GM12878 (cell line): ENCODE measurements around the gene RACGAP1. TPM values are rescaled to one million over a fixed set of nuclear protein-coding genes. Genes with fewer than 3 reads are reported as not detected.

ENCODE experiments used
- ATAC-seq: fragments of 200-7000 bp; cut with Tn5 transposase; 3 replicates; pipeline ENCODE4 v1.9.1; 2020; ENCODE audit warnings: mild to moderate bottlenecking, moderate library complexity
- BruUV-seq: library from RNA; stranded (reverse); fragments of 400-500 nt; replicated peaks from 2 replicates; lab custom pipeline; 2021; lab: Mats Ljungman, UMichigan
- CTCF ChIA-PET: fragments of 300-600 bp; sonication (Branson Sonifier 250); formaldehyde crosslinking; extraction: SDS; loops from one replicate; lab custom pipeline; 2021; ENCODE audit warnings: inconsistent platforms; lab: Yijun Ruan, JAX
- POLR2A ChIA-PET: fragments of 350-600 bp; formaldehyde crosslinking; extraction: SDS; loops from one replicate; lab custom pipeline; 2021; ENCODE audit warnings: inconsistent platforms; lab: Charles Lee
- RAD21 ChIA-PET: fragments of 300-600 bp; sonication (Branson Sonifier 250); formaldehyde crosslinking; loops from one replicate; lab custom pipeline; 2023; ENCODE audit warnings: antibody characterized with exemption; ENCODE audit not compliant: unreplicated experiment; lab: Charles Lee
- SMC1A ChIA-PET: fragments of 300-600 bp; sonication (Branson Sonifier 250); formaldehyde crosslinking; loops from one replicate; lab custom pipeline; 2023; ENCODE audit not compliant: unreplicated experiment, uncharacterized antibody; lab: Charles Lee
- DNase-seq: peaks from one replicate; pipeline ENCODE4 v3.0.0-alpha.2; 2011; ENCODE audit warnings: low read depth, low spot score
- FAIRE-seq: peaks from 3 replicates; lab custom pipeline; 2011; peaks lifted over from hg19 to GRCh38; lab: Jason Lieb, UNC
- H2AFZ ChIP-seq: 2 replicates; pipeline ENCODE4 v1.6.0; 2011; ENCODE audit warnings: low read depth, low read length, control low read depth; ENCODE audit not compliant: control insufficient read depth
- H3K27ac ChIP-seq: 2 replicates; pipeline ENCODE4 v1.5.1; 2011; ENCODE audit warnings: control low read depth; ENCODE audit not compliant: control insufficient read depth, insufficient read depth
- H3K27me3 ChIP-seq, 2 experiments: replicated peaks in 1 of 2; 2 replicates each; pipeline versions ENCODE4 v1.6.0 to v1.6.1; 2011; ENCODE audit warnings: low read length in 1 of 2; ENCODE audit not compliant: control insufficient read depth in 2 of 2, insufficient read depth in 2 of 2
- H3K36me3 ChIP-seq, 2 experiments: 2 replicates each; pipeline ENCODE4 v1.5.1; 2011; ENCODE audit warnings: low read length in 1 of 2; ENCODE audit not compliant: control insufficient read depth in 2 of 2, insufficient read depth in 2 of 2
- H3K4me1 ChIP-seq: 2 replicates; pipeline ENCODE4 v1.6.1; 2011; ENCODE audit warnings: mild to moderate bottlenecking, low read length, moderate library complexity, mixed read lengths; ENCODE audit not compliant: control insufficient read depth, insufficient read depth
- H3K4me2 ChIP-seq: 2 replicates; pipeline ENCODE4 v1.6.0; 2011; ENCODE audit warnings: control low read depth; ENCODE audit not compliant: control insufficient read depth, insufficient read depth
- H3K4me3 ChIP-seq: fragments of 200-600 bp; sonication (generic); 2 replicates; pipeline ENCODE4 v1.5.1; 2016
- H3K79me2 ChIP-seq: 2 replicates; pipeline ENCODE4 v1.6.0; 2011; ENCODE audit warnings: low read length; ENCODE audit not compliant: control insufficient read depth, insufficient read depth
- H3K9ac ChIP-seq: 2 replicates; pipeline ENCODE4 v1.8.0; 2011; ENCODE audit warnings: low read length, control low read depth, mixed read lengths; ENCODE audit not compliant: control insufficient read depth, insufficient read depth
- H3K9me3 ChIP-seq: replicated peaks from 3 replicates; pipeline ENCODE4 v1.5.1; 2011; ENCODE audit warnings: mild to moderate bottlenecking, low read length; ENCODE audit not compliant: control insufficient read depth, insufficient read depth
- H4K20me1 ChIP-seq: 2 replicates; pipeline ENCODE4 v1.6.0; 2011; ENCODE audit not compliant: control insufficient read depth, insufficient read depth
- E4F1 ChIP-seq: fragments of 450-650 bp; IDR thresholded peaks from 2 replicates; pipeline ENCODE4 v1.6.1; 2018; ENCODE audit warnings: borderline replicate concordance, mild to moderate bottlenecking; ENCODE audit not compliant: partially characterized antibody
- SREBF1 ChIP-seq: IDR thresholded peaks from 2 replicates; pipeline ENCODE4 v1.6.1; 2012; ENCODE audit warnings: mild to moderate bottlenecking, low read length
- YY1 ChIP-seq: IDR thresholded peaks from 2 replicates; pipeline ENCODE4 v1.6.1; 2011; ENCODE audit warnings: low read depth, mild to moderate bottlenecking, low read length
- ZNF592 ChIP-seq: fragments of 450-650 bp; IDR thresholded peaks from 2 replicates; pipeline ENCODE4 v1.6.1; 2017; ENCODE audit warnings: mild to moderate bottlenecking, moderate library complexity
- WGBS: methylation state at CpG from one replicate; pipeline ENCODE4 v1.1.6; 2016; ENCODE audit warnings: low lambda C conversion rate; ENCODE audit not compliant: insufficient replicate concordance, insufficient coverage; ENCODE audit errors: missing lambda C conversion rate; 5-methylcytosine and 5-hydroxymethylcytosine counted together
- in situ Hi-C: fragments of 300-500 bp; cut with MboI; formaldehyde crosslinking; loops from 9 replicates; pipeline ENCODE4 v1.14.3; 2018; ENCODE audit warnings: mixed read lengths
- intact Hi-C: fragments of 100-400 bp; cut with micrococcal nuclease; formaldehyde crosslinking; loops from one replicate; pipeline ENCODE4 v1.14.2; 2022; ENCODE audit not compliant: unreplicated experiment
- polyA plus RNA-seq, 11 experiments: library from polyadenylated mRNA; depleted of rRNA in 4 of 11; unstranded in 6 of 11; stranded (reverse) in 5 of 11; fragments of >200 nt; fragmentation: Nextera tagmentation in 4 of 11; fragmentation: Illumina TruSeq in 1 of 11; extraction: Ambion mirVana in 4 of 11; extraction: Trizol in 1 of 11; gene quantifications; 1 replicate in 1 of 11; 2 replicates in 10 of 11; pipeline versions ENCODE4 v1.2.1 to v1.2.3, GENCODE V29; 2011 to 2016; ENCODE audit warnings: inconsistent platforms in 2 of 11, missing spikeins in 2 of 11, low read depth in 1 of 11
- total RNA-seq, 4 experiments: library from RNA; depleted of rRNA in 3 of 4; stranded (reverse); fragments of >200 nt in 3 of 4; fragmentation: Illumina TruSeq in 1 of 4; extraction: Trizol in 1 of 4; gene quantifications; 2 replicates each; pipeline versions ENCODE4 v1.2.1 to v1.2.3, GENCODE V29; 2013 to 2021

RACGAP1 gene
- total and polyA plus RNA-seq, 10 of the 15 experiments (the other 5 are each of a cell fraction or from before 2014, with no cell fraction given) = 32.4 to 87.9 (median 76.2) TPM

- Histone ChIP-seq H3K4me2 (no peak overlapping the region), H3K79me2 (no peaks in the 10 kb centered on the region), H3K9me3 (no peaks in the 10 kb centered on the region), H4K20me1 (no peaks in the 10 kb centered on the region), H3K9ac (no peak overlapping the region), H2AFZ (no peak overlapping the region), H3K4me1 (no peaks in the 10 kb centered on the region), H3K27me3 (peaks cover 0 to 8% of the 10 kb centered on the region in 2 experiments; a peak in 3 of 4 replicates), H3K4me3 (no peak overlapping the region), H3K27ac (no peak overlapping the region), H3K36me3 (no peaks in the 10 kb centered on the region)
- no peak for DNase-seq
- 3% methylated on average over 5 of the region's 5 CpGs for WGBS
- TF ChIP-seq E4F1 (no peak), SREBF1 (no peak), YY1 (no peak), ZNF592 (no peak)
- SMC1A ChIA-PET = no interaction called here
- no TSS peak for BruUV-seq
- FAIRE-seq = no peak
- intact Hi-C loops = no loop called here
- CTCF ChIA-PET = interaction anchor here (1.8 to 4.5 kb wide), 2 partner anchors 25 to 96 kb away, joined by 11 to 16 read pairs; no protein-coding TSS in a partner anchor
- in situ Hi-C loops = no loop called here
- ATAC-seq = no peak
- RAD21 ChIA-PET = interaction anchor here (1.3 kb wide), 1 partner anchor 96 kb away, joined by 3 read pairs; no protein-coding TSS in a partner anchor
- POLR2A ChIA-PET = no interaction called here
Observed at GRCh38 chr12:50062728-50063460, 37.6 kb upstream of the RACGAP1 start.
